Measurements from ENCODE around the gene CAMK1G. TPM values are rescaled to one million over a fixed set of nuclear protein-coding genes. Genes with fewer than 3 reads are reported as not detected.

The CAMK1G gene
- polyA plus RNA-seq, 1 donor (not counting 4 experiments of a cell fraction or from before 2014, with no cell fraction given): not detected

- no peaks in the 10 kb centered on the region for H3K9me1 ChIP-seq (ENCODE audit: control insufficient read depth, extremely low read depth, insufficient read depth, low read length)
- DNase-seq (ENCODE audit: low read depth, low spot score) (peak; percentile 66), FAIRE-seq (peak; percentile 75)
- H3K27ac ChIP-seq (ENCODE audit: control insufficient read depth, insufficient read depth, low read length): peak overlapping the region; percentile 100
- H3K9me3 ChIP-seq (ENCODE audit: control insufficient read depth, low read depth, low read length): no peaks in the 10 kb centered on the region
- dilution Hi-C loops (cut with MboI; ENCODE audit: extremely low pct_ligation_motif_present, low sequenced_read_pairs): no loop called here
- H3K36me3 ChIP-seq (ENCODE audit: control insufficient read depth in 2 of 2, extremely low read depth in 1 of 2, insufficient read depth in 2 of 2, low read length in 2 of 2): peaks cover 40 to 53% of the 10 kb centered on the region in 2 experiments
- no peaks in the 10 kb centered on the region for H3K27me3 ChIP-seq (ENCODE audit: control insufficient read depth, extremely low read depth, insufficient read depth, low read length)
- peaks cover 50% of the 10 kb centered on the region for H4K20me1 ChIP-seq (ENCODE audit: control insufficient read depth, extremely low read depth, insufficient read depth, low read length)
- H3K9ac ChIP-seq (ENCODE audit: control insufficient read depth, extremely low read depth, insufficient read depth, low read length): peak overlapping the region; percentile 99
- peaks cover 76% of the 10 kb centered on the region for H3K4me1 ChIP-seq (ENCODE audit: control insufficient read depth, extremely low read depth, insufficient read depth, low read length)
- no peak for TF ChIP-seq EZH2 (IDR thresholded peaks at IDR 0.05; ENCODE audit: low read length)
- TF ChIP-seq CTCF (optimal IDR thresholded peaks at IDR 0.05 in 1 of 3, IDR thresholded peaks at IDR 0.05 in 1 of 3, conservative IDR thresholded peaks at IDR 0.05 in 1 of 3; ENCODE audit: extremely low read depth in 1 of 3, insufficient read depth in 2 of 3, low read length in 3 of 3): no peak
- no peak overlapping the region for H2AFZ ChIP-seq (ENCODE audit: control insufficient read depth, low read length)
- H3K79me2 ChIP-seq (ENCODE audit: control insufficient read depth, insufficient read depth, low read length): peaks cover 76% of the 10 kb centered on the region
- H3K4me3 ChIP-seq (ENCODE audit: control insufficient read depth in 2 of 3, extremely low read depth in 1 of 3, insufficient read depth in 2 of 3, low read depth in 1 of 3, low read length in 3 of 3): peak overlapping the region; percentile 71 to 97 (median 97)
- H3K4me2 ChIP-seq (ENCODE audit: control insufficient read depth, extremely low read depth, insufficient read depth, low read depth, low read length): peak overlapping the region; percentile 99
Measured at GRCh38 chr1:209651138-209651587, 67.6 kb downstream of the CAMK1G start.

DNA sequence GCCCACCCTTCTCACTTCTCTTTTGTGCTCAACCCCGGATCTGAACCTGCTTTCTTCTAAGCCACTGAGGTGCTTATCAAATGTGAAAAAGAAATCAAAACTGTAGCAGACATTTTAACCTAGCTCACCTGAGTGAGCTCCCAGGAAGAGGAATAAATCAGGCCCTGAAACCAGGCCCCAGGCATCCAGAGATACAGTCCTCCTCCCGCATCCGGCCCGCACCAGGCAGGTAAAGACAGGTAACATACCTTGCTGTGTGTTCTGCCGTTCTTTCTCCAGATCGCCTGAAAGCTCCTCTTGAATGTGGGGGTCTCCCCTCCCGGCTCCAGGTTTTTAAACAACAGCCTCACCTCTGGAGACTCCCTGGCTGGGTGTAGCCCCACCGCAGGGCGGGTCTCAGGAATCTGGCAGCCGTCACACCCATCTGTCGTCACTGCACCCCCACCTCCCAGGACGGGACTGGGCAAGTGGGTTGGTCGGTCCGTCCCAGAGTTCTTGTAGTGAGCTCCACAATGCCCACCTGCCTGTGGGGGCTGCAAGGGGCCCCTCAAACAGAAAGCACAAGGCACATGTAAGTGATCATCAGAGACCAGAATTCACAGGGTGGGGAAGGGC is 68.7 kb downstream of the CAMK1G start, which contains the start of gene LAMB3:
Gene LAMB3 (minus strand): TSS at position 305 of the 615 bp plus-strand sequence. CDS start 1,481 bp downstream, outside the sequence.
- Histone ChIP-seq H3K9me3 (ENCODE audit: control insufficient read depth, low read depth, low read length) (no peaks in the 10 kb centered on the region), H3K4me1 (ENCODE audit: control insufficient read depth, extremely low read depth, insufficient read depth, low read length) (peaks cover 76% of the 10 kb centered on the region), H3K27ac (ENCODE audit: control insufficient read depth, insufficient read depth, low read length) (peak within 1 kb of the TSS; percentile 100), H3K9me1 (ENCODE audit: control insufficient read depth, extremely low read depth, insufficient read depth, low read length) (no peaks in the 10 kb centered on the region), H3K27me3 (ENCODE audit: control insufficient read depth, extremely low read depth, insufficient read depth, low read length) (no peaks in the 10 kb centered on the region), H4K20me1 (ENCODE audit: control insufficient read depth, extremely low read depth, insufficient read depth, low read length) (peaks cover 39% of the 10 kb centered on the region), H3K4me3 (ENCODE audit: control insufficient read depth in 2 of 3, extremely low read depth in 1 of 3, insufficient read depth in 2 of 3, low read depth in 1 of 3, low read length in 3 of 3) (peak within 1 kb of the TSS; percentile 71 to 97 (median 97)), H3K36me3 (ENCODE audit: control insufficient read depth in 2 of 2, extremely low read depth in 1 of 2, insufficient read depth in 2 of 2, low read length in 2 of 2) (peaks cover 29 to 42% of the 10 kb centered on the region in 2 experiments), H3K4me2 (ENCODE audit: control insufficient read depth, extremely low read depth, insufficient read depth, low read depth, low read length) (peak within 1 kb of the TSS; percentile 99), H2AFZ (ENCODE audit: control insufficient read depth, low read length) (no peak within 1 kb of the TSS), H3K79me2 (ENCODE audit: control insufficient read depth, insufficient read depth, low read length) (peaks cover 65% of the 10 kb centered on the region), H3K9ac (ENCODE audit: control insufficient read depth, extremely low read depth, insufficient read depth, low read length) (peak within 1 kb of the TSS; percentile 99)
- FAIRE-seq (peak; percentile 92), DNase-seq (ENCODE audit: low read depth, low spot score) (peak; percentile 97)
- dilution Hi-C loops (cut with MboI; ENCODE audit: extremely low pct_ligation_motif_present, low sequenced_read_pairs): no loop called here
- no peak for TF ChIP-seq CTCF (optimal IDR thresholded peaks at IDR 0.05 in 1 of 3, IDR thresholded peaks at IDR 0.05 in 1 of 3, conservative IDR thresholded peaks at IDR 0.05 in 1 of 3; ENCODE audit: extremely low read depth in 1 of 3, insufficient read depth in 2 of 3, low read length in 3 of 3)
- TF ChIP-seq EZH2 (IDR thresholded peaks at IDR 0.05; ENCODE audit: low read length): no peak
